Right atrium auricular region (tissue), 2 donors: ENCODE measurements around the gene DNAH5. TPM values are rescaled to one million over a fixed set of nuclear protein-coding genes. Genes with fewer than 3 reads are reported as not detected.
"Not testable (repeated sequence)": the region's sequence is repeated elsewhere in the genome, so short reads cannot be mapped to it uniquely, and the experiment has no call there.

Experiments used
- DNase-seq: peaks from one replicate; pipeline ENCODE4 v3.0.0-alpha.2; 2019; ENCODE audit warnings: low spot score
- H3K27ac ChIP-seq, 2 donors: fragments of 200-600 bp; sonication (generic); 1 replicate in 1 of 2; 2 replicates in 1 of 2; pipeline ENCODE4 v1.5.1; 2016 to 2019
- H3K27me3 ChIP-seq, 2 donors: fragments of 200-600 bp; sonication (generic); one replicate each; pipeline versions ENCODE4 v1.5.1 to v1.6.0; 2017 to 2019
- H3K36me3 ChIP-seq: fragments of 200-600 bp; sonication (generic); one replicate; pipeline ENCODE4 v1.5.1; 2016
- H3K4me1 ChIP-seq, 2 donors: fragments of 200-600 bp; sonication (generic); one replicate each; pipeline versions ENCODE4 v1.5.1 to v1.6.0; 2017 to 2019
- H3K4me3 ChIP-seq, 2 donors: fragments of 200-600 bp; sonication (generic); 1 replicate in 1 of 2; 2 replicates in 1 of 2; pipeline ENCODE4 v1.5.1; 2017 to 2019; ENCODE audit warnings: mild to moderate bottlenecking in 1 of 2, moderate library complexity in 1 of 2
- H3K9me3 ChIP-seq, 2 donors: fragments of 200-600 bp; sonication (generic); one replicate each; pipeline ENCODE4 v1.5.1; 2019
- CTCF ChIP-seq, 2 donors: fragments of 200-600 bp; sonication (generic); IDR thresholded peaks; one replicate each; pipeline ENCODE4 v1.5.1; 2019; ENCODE audit warnings: antibody characterized with exemption in 2 of 2
- total RNA-seq, 2 donors: library from RNA; depleted of rRNA; stranded (reverse); fragments of >200 nt; gene quantifications; one replicate each; pipeline ENCODE4 v1.1.0, GENCODE V29; 2016

Gene DNAH5
- total RNA-seq, 2 donors from 2014 or later: 0.08 TPM; not detected in 1

GRCh38 chr5:13987843-13988464 lies 43.5 kb upstream of the DNAH5 start:
- Histone ChIP-seq H3K9me3 (no peaks in the 10 kb centered on the region), H3K27ac (no peak overlapping the region), H3K4me3 (no peak overlapping the region), H3K36me3 (no peaks in the 10 kb centered on the region), H3K4me1 (no peaks in the 10 kb centered on the region), H3K27me3 (no peaks in the 10 kb centered on the region)
- peak; percentile 70 for DNase-seq
- peak; percentile 74 to 80 for TF ChIP-seq CTCF (IDR thresholded peaks at IDR 0.05)

GRCh38 chr5:13985731-13986418 lies 41.4 kb upstream of the DNAH5 start:
- Histone ChIP-seq H3K27me3 (no peaks in the 10 kb centered on the region), H3K36me3 (no peaks in the 10 kb centered on the region), H3K4me3 (no peak overlapping the region), H3K4me1 (no peaks in the 10 kb centered on the region), H3K9me3 (no peaks in the 10 kb centered on the region), H3K27ac (no peak overlapping the region)
- peak; percentile 54 for DNase-seq
- TF ChIP-seq CTCF (IDR thresholded peaks at IDR 0.05): no peak

- H3K9me3 ChIP-seq, H3K27ac ChIP-seq, DNase-seq, H3K27me3 ChIP-seq, H3K4me3 ChIP-seq, H3K4me1 ChIP-seq, H3K36me3 ChIP-seq: not testable (repeated sequence)
Observed at GRCh38 chr5:13984888-13985287, 40.4 kb upstream of the DNAH5 start.

- Histone ChIP-seq H3K4me1 (peaks cover 0 to 5% of the 10 kb centered on the region in 2 donors), H3K27me3 (no peaks in the 10 kb centered on the region), H3K4me3 (no peak overlapping the region), H3K27ac (no peak overlapping the region), H3K36me3 (no peaks in the 10 kb centered on the region), H3K9me3 (no peaks in the 10 kb centered on the region)
- peak in 1 of 2 donors; percentile 47 for TF ChIP-seq CTCF (IDR thresholded peaks at IDR 0.05)
- DNase-seq: no peak
Observed at GRCh38 chr5:13976867-13977830, 32.7 kb upstream of the DNAH5 start.

- H3K27ac ChIP-seq: no peak overlapping the region
- H3K27me3 ChIP-seq: no peaks in the 10 kb centered on the region
- no peak overlapping the region for H3K4me3 ChIP-seq
- H3K36me3 ChIP-seq: no peaks in the 10 kb centered on the region
- DNase-seq: no peak
- no peaks in the 10 kb centered on the region for H3K9me3 ChIP-seq
- peaks cover 0 to 5% of the 10 kb centered on the region in 2 donors for H3K4me1 ChIP-seq
- TF ChIP-seq CTCF (IDR thresholded peaks at IDR 0.05): no peak
Observed at GRCh38 chr5:13976223-13976622, 31.7 kb upstream of the DNAH5 start.

- Histone ChIP-seq H3K4me3 (no peak overlapping the region), H3K9me3 (no peaks in the 10 kb centered on the region), H3K27me3 (no peaks in the 10 kb centered on the region), H3K36me3 (no peaks in the 10 kb centered on the region), H3K4me1 (peaks cover 0 to 5% of the 10 kb centered on the region in 2 donors), H3K27ac (no peak overlapping the region)
- DNase-seq: no peak
- TF ChIP-seq CTCF (IDR thresholded peaks at IDR 0.05): no peak
Observed at GRCh38 chr5:13975246-13975645, 30.8 kb upstream of the DNAH5 start.
